HG03108 (cell line): Measurements from ENCODE around the gene AIMP1.
A peak's percentile ranks its signal among the peaks of the same experiment; 100 is the strongest.

ENCODE experiments used
- ATAC-seq: cut with Tn5 transposase; IDR thresholded peaks from one replicate; pipeline ENCODE4 v1.9.1; 2021; ENCODE audit warnings: moderate library complexity; ENCODE audit not compliant: unreplicated experiment

AIMP1 gene

DNA sequence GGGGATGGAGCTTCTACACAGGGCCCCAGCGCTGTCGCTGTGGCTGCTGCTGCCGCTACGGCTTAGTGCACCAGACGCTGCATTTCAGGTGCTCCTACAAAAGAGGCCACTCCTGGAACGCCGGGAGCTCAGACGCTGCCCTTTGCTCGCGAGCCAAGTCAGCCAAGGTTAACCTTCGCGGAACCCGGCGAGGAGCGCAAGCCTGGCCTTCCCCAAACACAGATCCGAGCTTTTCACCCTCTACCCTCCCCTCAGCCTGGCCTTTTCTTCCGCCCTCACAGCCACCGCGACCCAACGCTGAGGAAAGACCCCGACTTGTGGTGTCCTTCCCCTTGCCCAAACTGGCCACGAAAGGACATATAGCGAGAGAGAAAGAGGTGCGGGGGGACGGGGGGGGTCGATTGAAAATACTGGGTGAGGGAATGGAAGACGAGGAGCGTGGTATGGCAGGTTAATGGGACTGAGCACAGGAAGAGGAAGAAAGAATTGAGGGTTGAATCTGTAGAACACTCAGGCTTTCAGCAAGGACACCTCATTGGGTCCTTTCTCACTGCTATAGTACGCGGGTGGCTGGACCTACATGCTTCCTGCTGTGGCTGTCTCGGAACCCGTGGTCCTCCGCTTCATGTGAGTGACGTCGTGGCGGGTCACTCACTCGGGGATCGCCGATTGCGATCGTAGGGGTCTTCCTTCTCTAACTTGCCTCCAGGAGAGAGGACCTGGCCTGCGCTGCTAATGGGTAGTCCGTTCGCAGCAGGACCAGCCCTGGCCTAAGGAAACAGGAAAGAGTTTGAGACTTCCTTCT lies at the start of gene AIMP1, which contains the start of gene TBCK:
Gene AIMP1, plus strand, starts transcription at position 583 of the 805 bp plus-strand sequence. CDS start 8,460 bp downstream, outside the sequence.
Gene TBCK, minus strand, starts transcription at position 242 of the 805 bp plus-strand sequence. CDS start 7,249 bp downstream, outside the sequence.
- peak; percentile 80 for ATAC-seq

DNA sequence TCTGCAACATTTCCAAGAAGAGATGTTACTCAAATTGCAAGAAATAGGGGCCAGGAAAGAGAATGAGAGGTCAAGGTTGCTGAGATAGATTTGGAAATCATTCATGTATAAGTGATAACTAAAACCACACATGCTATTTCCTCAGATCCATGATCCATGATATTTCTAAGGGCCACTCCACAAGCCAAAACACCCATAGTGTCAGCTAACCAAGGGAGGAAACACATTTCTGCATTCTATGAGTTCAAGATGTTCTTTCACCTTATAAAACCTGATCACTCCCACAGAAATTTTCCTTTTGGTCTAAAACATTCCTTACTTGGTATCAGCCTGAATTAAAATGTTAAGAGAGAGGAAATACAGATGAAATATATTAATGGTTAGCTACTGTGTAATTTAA lies 47.6 kb upstream of the AIMP1 start:
- no peak for ATAC-seq

DNA sequence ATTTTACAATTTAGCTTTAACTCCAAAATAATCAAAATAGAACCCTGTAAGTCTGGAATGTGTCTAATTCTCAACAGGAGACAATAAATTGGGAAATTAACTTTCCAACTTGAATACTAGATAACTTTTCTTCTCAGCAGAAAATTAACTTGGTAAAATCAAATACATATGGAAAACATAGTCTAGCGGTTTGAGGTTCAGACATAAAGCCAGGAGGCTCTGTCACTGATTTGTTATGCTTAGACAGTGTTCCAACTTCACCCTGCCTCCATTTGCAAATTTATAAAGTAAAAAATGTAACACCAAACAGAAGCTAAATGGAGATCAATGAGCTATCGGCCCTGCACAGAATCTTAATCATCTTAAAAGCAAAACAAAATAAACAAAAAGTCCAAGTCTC lies 46.6 kb upstream of the AIMP1 start:
- ATAC-seq, result no peak

DNA sequence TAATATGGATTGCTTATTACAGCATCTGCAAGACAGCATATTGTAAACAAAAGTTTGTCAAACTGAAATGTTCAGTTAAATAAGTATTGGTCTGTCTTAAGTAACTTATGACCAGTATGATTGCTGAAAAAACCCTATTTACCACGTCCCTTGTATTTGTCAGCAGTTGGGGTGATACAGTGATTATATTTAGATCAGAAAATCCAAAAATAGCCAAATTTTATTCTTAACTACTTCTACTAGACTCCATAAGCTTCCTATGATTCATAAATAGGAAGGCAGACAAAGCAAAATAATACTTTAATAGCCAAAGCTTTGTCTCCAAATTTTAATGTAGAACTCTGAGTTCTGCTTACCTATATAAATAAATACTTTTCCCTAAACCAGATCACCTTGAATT lies 45.6 kb upstream of the AIMP1 start:
- ATAC-seq, result no peak

DNA sequence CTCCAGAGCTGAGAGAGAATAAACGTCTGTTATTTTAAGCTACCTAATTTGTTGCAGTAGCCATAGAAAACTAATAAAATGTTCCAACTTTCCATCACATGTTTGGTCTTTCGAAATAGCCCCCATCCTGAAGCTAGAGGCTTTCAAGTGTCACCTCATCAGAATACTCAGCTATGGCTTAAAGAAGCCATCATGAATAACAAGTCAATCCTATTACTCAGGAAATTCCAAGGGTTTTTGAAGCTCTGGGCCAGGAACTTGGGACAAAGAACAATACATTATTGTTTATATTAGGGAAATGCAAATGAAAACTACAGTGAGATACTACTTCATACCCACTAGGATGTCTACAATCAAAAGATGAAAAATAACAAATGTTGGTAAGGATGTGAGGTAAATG lies 42.5 kb upstream of the AIMP1 start:
- no peak for ATAC-seq

DNA sequence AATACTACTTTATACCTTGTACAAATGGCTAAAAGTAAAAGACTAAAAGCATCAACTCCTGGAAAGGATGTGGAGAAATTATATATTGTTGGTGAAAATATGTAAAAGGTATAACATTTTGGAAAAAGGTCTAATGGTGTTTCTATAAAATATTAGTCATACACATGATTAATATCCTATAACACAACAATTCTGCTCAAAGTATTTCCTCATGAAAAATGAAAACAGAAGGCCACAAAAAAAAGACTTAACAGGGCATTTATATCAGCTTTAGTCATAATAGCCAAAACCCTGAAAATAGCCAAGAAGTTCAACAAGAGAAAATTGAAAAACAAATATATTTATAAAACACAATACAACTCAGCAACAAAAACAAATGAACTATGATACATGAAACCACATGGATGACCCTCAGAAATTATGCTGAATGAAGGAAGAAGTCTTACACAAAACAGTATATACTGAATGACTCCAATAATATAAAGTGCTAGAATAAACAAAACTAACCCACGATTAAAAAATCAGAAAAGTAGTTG lies 39.1 kb upstream of the AIMP1 start:
- ATAC-seq, result no peak

DNA sequence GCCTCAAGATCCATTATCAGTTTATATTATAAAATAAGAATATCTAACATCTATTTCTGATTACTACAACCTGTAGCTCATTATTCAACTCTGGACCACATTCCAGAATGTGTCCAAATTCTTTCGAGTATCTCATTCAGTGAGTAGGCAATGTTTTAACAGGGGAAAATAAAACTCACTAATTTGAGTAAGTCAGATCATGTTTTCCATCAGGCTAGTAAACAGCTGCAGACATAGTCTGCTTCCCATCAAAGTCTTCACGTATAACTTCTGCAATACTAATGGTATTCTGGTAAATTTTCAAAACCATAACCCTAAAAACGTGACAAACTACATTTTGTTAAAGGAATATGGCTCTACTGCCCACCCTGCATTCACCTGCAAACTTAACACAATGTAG lies 32.1 kb upstream of the AIMP1 start:
- ATAC-seq, result no peak

DNA sequence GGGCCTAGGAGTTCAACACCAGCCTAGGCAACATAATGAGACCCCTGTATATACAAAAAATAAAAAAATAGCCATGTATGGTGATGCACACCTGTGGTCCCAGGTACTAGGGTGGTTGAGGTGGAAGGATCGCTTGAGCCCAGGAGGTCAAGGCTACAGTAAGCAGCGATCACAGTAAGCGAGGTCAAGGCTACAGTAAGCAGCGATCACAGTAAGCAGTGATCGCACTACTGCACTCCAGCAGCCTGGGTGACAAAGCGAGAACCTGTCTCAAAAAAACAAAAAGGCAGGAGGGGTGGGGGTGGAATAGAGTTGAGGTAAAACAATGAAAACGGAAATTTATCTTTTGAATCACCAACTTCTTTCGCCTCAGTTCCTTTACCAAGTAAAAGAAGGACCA lies 29.7 kb upstream of the AIMP1 start:
- ATAC-seq, result no peak

DNA sequence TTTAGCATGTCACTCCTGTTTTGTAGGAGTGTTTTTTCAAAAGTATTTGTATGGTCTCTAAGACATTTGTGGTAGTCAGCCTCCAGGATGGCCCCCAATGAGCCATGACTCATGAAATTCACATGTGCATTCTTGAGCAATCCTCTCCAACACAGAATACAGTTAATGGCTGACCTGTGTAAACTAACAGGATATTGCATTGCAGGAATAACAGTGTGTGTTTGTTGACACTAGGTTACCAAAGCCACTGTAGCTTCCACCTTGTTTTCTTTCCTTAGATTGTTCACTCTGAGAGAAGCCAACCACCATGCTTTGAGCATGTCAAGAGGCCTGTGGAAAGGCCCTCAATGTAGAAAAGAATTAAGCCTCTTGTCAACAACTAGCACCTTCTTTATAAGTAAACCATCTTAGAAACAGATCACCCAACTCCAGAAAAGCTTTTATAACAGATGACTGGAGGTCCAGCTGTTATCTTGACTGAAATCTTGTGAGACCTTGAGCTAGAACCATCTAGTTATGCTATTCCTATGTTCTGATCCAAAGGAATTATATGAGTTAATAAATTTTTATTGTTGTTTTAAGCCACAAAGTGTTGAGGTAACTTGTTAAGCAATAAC lies 28.9 kb upstream of the AIMP1 start:
- no peak for ATAC-seq

DNA sequence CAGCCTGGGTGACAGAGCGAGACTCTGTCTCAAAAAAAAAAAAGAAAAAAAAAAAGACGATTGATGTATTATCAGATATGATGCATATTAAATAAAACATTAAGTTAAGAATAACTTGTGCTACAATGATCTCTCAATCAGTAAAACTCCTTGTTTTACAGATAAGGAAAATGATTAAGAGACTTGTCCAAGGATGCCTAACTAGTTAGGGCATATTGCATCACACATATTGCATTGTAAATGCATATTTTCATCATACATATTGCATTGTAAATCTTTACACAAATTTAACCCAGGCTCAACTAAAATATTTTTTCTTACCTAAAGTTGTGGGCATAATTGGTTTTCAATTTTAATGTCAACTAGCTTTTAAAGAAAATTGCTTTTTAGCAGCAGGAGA lies 26.6 kb upstream of the AIMP1 start:
- ATAC-seq, result no peak

DNA sequence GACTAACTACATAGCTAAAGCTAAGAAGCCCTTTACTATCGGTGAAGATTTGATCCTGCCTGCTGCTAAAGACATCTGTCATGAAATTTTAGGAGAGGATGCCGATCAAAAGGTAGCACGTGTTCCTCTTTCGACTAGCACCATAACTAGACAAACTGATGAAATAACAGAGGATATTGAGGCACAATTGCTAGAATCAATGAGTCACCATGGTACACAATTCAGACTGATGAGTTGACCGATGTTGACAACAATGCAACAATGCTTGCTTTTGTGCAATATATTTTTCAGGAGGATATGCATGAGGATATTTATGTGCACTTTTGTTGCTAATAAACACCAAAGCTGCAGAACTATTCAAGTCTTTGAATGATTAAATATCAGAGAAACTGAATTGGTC lies 24.7 kb upstream of the AIMP1 start:
- no peak for ATAC-seq

DNA sequence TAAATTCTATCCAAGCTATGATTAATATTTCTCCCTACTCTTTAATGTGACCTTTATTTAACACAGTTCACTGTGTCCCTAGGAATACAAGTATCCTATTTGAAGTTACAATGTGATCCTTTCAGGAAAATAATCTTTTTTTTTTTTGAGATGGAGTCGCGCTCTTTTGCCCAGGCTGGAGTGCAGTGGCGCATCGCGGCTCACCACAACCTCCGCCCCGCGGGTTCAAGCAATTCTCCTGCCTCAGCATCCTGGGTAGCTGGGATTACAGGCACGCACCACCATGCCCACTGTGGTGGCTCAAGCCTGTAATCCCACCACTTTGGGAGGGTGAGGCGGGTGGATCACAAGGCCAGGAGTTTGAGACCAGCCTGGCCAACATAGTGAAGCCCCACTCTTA lies 22.3 kb upstream of the AIMP1 start:
- no peak for ATAC-seq

DNA sequence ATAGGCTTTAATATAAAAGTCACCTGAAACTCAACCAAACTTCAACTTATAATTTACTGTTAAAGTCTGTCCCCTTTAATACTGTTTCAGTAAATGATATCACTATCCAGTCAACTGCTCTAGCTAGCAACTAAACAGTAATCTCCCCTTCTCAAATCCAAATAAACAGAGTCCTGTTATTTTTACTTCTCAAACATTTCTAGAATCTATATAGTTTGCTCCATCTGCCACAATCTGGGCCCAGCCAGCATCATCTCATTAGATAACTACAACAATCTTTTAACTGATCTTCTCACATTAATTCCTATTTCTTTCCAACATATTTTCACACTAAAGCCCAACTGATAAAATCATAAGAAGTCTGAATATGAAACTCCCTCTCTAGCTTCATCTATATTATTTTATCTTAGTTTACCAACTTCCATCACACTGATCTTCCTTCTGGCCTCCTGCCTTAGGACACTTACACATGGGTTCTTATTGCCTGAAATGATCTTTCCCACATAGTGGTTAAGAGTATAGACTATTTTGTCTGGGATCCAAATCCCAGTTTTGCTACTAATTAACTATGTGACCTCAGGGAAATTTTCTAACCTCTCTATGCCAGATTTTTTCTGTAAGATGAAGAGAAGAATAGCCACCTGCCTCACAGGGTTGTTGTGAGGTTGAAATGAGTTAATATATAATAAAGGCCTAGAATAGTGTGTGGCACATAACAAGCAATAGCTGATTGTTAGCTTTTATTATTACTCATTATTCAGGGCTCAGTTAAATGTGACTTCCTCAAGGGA lies 18.9 kb upstream of the AIMP1 start:
- no peak for ATAC-seq

DNA sequence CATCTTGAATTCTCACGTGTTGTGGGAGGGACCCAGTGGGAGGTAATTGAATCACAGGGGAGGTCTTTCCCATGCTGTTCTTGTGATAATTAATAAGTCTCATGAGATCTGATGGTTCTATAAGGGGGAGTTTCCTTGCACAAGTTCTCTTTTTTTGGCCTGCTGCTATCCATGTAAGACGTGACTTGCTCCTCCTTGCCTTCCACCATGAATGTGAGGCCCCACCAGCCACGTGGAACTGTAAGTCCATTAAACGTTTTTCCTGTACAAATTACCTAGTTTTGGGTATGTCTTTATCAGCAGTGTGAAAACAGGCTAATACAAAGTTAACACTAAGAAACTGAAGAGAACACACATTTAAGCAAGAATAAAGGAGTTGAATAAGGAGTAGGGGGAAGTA lies 16.4 kb upstream of the AIMP1 start:
- no peak for ATAC-seq

DNA sequence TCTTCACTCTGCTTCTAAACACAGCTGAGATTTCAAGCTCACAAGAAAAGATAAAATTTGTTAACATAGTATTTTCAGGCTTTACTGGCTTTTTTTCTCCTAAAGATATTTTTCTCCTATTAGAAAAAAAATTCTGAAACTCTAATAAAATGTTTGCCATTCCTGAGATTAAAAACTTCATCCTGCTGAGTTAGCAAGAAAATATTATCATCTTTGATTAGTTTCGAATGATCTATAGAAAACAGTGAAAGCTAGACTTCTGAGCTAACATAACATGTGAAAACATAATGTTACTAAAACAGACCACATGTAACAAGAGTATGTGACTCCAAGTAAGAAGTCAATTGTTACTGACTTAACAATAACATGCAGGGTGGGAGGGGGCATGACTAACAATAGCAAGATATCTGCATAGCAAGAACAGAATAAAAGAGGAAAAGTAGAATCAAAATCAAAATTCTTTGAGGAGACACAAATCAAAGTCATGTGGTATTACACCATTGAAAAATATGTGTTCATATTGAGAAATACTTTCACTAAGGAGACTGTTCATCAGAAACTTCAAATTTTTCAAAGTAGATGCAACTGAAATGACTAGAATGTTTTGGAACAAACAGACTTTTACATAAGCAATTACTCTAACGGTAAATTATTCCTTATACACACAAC lies 14.8 kb upstream of the AIMP1 start:
- ATAC-seq, result no peak

DNA sequence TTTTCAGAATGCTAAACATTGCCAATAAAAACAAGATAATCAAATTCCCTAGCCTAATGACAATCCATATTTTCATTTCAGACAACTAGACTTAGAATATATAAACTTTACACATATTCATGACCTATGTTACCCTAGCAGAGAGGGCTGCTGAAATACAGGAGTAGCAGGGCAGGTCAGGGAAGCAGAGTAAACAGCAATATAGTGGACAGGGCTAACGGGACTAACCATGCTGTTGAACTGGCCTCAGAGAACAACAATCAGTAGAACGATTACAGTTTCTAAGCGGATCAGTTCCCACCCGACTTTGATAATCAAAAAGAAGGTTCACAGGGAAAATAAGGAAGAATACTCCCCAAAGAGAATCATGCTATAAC lies 14.3 kb upstream of the AIMP1 start:
- ATAC-seq, result no peak

DNA sequence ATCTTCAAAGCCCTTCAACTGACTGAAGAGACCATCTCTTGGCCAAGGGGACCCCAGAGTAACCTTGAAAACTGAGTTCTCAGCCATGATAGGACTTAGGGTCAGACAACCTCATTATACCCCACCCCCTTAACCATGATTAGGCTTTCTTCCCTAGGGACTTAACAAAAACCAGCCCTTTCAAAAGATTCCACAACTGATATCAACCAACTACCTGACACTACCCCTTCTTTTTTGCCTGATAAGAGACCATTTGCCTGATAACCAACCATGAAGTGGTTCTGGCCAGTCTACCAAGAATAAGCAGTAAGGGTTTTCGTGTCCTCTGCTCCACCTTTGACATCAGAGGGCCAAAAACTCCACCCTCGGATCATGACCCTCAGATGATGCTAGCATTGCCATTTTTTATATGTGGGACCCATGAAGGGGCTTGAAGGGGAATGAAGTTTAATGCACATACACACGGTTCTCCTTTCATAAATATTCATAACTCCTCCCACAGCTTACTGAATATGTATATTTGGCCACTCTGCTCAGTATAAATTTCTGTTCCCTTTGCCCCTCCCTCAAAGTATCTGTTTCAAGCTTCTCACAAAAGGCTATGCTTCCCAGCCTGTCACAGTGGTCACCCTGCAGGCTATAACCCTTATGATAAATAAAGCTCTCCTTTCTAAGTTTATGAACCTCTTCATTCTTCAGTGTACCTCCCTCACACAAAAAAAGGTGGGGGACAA lies 12.6 kb upstream of the AIMP1 start:
- ATAC-seq, result no peak

DNA sequence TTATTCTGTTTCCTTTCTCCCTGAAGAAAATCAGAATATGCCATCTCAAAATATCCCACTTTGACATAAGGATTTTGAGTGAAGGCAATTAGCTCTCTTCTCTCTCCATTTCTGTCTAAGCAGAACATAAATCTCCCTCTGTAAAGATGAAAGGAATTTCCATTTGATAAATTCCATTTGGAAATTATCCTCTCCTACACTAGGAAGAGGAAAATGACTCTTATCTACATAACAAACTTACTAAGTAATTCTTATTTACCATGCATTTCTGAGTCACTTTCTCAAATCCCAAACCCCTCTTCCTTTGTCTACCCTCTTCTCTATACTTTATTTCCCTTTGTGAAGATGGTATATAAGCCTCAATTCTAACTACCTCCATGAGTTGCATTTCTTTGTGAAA lies 11.7 kb upstream of the AIMP1 start:
- ATAC-seq, result no peak

DNA sequence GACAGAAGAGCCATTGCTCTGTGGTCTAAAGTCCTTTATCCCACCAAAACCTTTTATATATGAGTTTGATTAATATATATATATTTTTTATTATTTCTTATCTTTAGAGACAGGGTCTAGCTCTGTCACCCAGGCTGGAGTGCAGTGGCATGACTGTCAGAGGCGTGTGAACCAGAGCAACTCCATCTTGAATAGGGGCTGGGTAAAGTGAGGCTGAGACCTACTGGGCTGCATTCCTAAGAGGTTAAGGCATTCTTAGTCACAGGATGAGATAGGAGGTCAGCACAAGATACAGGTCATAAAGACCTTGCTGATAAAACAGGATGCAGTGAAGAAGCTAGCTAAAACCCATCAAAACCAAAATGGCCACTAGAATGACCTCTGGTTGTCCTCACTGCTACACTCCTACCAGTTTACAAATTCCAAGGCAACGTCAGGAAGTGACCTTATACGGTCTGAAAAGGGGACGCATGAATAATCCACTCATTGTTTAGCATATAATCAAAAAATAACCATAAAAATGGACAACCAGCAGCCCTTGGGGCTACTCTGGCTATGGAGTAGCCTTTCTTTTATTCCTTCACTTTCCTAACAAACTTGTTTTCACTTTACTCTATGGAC lies 10.8 kb upstream of the AIMP1 start:
- ATAC-seq, result no peak

DNA sequence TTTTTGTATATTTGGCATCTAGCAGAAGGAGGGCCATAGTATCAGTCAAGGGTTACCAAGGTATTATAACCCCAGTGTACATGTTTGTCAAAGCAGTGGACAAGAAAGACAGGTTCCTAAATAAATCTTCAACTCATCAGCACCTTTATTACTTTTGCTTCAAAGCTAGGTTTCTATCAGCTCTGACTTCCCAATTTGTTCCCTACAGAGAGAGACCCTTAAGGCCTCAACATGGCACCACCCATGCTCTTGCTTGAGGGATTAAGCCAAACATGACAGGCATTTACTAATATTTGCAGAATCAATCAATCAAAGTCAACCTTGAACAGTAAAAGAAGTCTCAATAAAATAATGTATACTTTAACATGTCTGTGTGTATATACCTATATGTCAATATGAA lies 9.8 kb upstream of the AIMP1 start:
- no peak for ATAC-seq
